Brain microvascular endothelial cell (primary cell): ENCODE results near the gene NUPR2.
"Not testable (repeated sequence)": the region's sequence is repeated elsewhere in the genome, so short reads cannot be mapped to it uniquely, and the experiment has no call there.

Experiments used
- DNase-seq: peaks from one replicate; pipeline ENCODE4 v3.0.0-alpha.2; 2020
- H3K27ac ChIP-seq: fragments of 250-450 bp; sonication (Bioruptor Pico); 2 replicates; pipeline ENCODE4 v1.5.1; 2020; ENCODE audit warnings: mild to moderate bottlenecking, moderate library complexity
- H3K27me3 ChIP-seq: fragments of 250-450 bp; sonication (Bioruptor Pico); replicated peaks from 2 replicates; pipeline ENCODE4 v1.5.1; 2020; ENCODE audit warnings: mild to moderate bottlenecking
- H3K36me3 ChIP-seq: fragments of 250-450 bp; sonication (Bioruptor Pico); replicated peaks from 2 replicates; pipeline ENCODE4 v1.5.1; 2020; ENCODE audit warnings: mild to moderate bottlenecking
- H3K4me3 ChIP-seq: 2 replicates; pipeline ENCODE4 v1.5.1; 2011; ENCODE audit warnings: low read depth, mild to moderate bottlenecking, control low read depth, low read length, moderate library complexity
- in situ Hi-C: cut with HindIII; loops from 2 replicates; pipeline ENCODE4 v1.10.0; 2017; ENCODE audit warnings: low sequenced_read_pairs, low pct_ligation_motif_present
- TF ChIP-seq, protein P1 (sequence below): IDR thresholded peaks from 2 replicates; pipeline ENCODE4 v1.5.1; 2011; ENCODE audit warnings: low read depth, mild to moderate bottlenecking, moderate library complexity, low read length, control low read depth, inconsistent platforms; ENCODE audit errors: missing control alignments

NUPR2 gene

DNA sequence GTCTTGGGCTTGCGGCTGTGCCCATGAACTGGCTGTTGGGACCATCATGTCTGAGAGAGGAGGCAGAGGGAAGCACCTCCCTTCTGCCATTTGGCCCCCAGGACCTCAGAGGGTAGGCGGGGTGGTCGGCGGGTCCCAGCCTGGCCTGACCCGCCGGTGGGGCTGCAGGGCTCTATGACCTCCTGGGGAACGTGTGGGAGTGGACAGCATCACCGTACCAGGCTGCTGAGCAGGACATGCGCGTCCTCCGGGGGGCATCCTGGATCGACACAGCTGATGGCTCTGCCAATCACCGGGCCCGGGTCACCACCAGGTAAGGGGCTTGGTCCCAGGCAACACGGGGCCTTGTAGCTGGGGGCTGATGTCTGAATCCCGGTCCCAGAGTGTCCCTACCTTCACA, 38.0 kb downstream of the NUPR2 start:
- no peaks in the 10 kb centered on the region for H3K27me3 ChIP-seq
- in situ Hi-C loops: no loop called here
- DNase-seq: no peak

DNA sequence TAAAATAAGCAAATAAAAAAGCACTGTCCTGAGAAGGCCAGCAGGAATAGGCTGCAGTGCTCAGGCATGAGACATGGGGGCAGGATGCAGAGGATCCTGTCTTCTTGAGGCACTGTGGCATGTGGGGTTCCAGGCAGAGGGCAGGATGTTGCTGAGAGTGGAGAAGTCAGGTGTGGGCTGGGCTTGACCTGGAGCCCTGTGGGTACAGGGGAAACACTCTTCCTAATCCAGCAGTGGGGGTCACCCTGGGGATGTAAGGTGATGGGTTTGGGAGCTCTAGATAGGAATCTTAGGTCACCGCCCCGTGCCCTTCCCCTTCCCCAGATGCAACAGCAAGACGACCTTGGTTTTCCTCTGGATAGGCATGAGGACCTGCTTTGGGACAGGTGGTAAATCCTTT, 38.5 kb downstream of the NUPR2 start:
- Histone ChIP-seq H3K27ac (no peak overlapping the region), H3K36me3 (peaks cover 51% of the 10 kb centered on the region), H3K27me3 (no peaks in the 10 kb centered on the region), H3K4me3 (no peak overlapping the region)
- no peak for DNase-seq
- in situ Hi-C loops: no loop called here
- TF ChIP-seq, protein P1, sequence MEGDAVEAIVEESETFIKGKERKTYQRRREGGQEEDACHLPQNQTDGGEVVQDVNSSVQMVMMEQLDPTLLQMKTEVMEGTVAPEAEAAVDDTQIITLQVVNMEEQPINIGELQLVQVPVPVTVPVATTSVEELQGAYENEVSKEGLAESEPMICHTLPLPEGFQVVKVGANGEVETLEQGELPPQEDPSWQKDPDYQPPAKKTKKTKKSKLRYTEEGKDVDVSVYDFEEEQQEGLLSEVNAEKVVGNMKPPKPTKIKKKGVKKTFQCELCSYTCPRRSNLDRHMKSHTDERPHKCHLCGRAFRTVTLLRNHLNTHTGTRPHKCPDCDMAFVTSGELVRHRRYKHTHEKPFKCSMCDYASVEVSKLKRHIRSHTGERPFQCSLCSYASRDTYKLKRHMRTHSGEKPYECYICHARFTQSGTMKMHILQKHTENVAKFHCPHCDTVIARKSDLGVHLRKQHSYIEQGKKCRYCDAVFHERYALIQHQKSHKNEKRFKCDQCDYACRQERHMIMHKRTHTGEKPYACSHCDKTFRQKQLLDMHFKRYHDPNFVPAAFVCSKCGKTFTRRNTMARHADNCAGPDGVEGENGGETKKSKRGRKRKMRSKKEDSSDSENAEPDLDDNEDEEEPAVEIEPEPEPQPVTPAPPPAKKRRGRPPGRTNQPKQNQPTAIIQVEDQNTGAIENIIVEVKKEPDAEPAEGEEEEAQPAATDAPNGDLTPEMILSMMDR: no peak

More for the DNA sequence above, 38.0 kb downstream of the NUPR2 start:
- TF ChIP-seq, protein P1: no peak
- Histone ChIP-seq H3K36me3 (peaks cover 46% of the 10 kb centered on the region), H3K4me3 (no peak overlapping the region), H3K27ac (no peak overlapping the region)

DNA sequence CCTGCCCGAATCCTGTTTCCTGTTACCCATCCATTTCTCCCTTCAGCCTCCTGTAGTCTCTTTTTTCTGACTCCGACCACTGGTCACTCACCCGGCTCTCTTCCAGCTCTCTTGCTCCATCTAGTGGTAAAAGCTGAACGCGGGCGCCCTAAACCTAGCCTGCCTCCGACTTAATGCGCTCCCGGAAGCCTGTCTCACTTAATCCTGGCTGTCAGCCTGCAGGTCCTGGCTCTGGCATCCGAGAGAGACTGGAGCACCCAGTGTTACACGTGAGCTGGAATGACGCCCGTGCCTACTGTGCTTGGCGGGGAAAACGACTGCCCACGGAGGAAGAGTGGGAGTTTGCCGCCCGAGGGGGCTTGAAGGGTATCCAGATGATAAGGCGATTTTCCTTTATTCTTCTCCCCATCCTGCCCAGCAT, 41.8 kb downstream of the NUPR2 start:
- Histone ChIP-seq H3K36me3 (peaks cover 49% of the 10 kb centered on the region), H3K4me3 (no peak overlapping the region), H3K27ac (no peak overlapping the region)

DNA sequence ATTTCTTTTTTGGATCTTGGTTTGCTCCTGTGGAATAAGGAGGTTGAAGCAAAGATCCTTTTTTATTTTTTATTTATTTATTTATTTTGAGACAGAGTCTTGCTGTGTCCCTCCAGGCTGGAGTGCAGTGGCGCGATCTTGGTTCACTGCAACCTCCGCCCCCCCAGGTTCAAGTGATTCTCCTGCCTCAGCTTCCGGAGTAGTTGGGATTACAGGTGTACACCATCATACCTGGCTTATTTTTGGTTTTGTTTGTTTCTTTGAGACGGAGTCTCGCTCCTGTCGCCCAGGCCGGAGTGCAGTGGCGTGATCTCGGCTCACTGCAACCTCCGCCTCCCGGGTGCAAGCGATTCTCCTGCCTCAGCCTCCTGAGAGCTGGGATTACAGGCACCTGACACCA, 49.8 kb downstream of the NUPR2 start:
- DNase-seq, H3K27ac ChIP-seq, in situ Hi-C loops, H3K4me3 ChIP-seq, H3K27me3 ChIP-seq: not testable (repeated sequence)
- H3K36me3 ChIP-seq: peaks cover 38% of the 10 kb centered on the region

More for the DNA sequence above, 41.8 kb downstream of the NUPR2 start:
- H3K27me3 ChIP-seq: no peaks in the 10 kb centered on the region
- in situ Hi-C loops: no loop called here
- TF ChIP-seq, protein P1: peak; percentile 96
- DNase-seq: peak; percentile 79
